VCaP (cell line): ENCODE measurements around the gene HELZ.

Source experiments
- H3K27ac ChIP-seq: fragments of 450-650 bp; 2 replicates; pipeline ENCODE4 v1.5.1; 2017
- TF ChIP-seq, protein P1 (sequence below): fragments of 450-650 bp; conservative IDR thresholded peaks from 2 replicates; pipeline ENCODE4 v1.5.1; 2017; ENCODE audit warnings: mild to moderate bottlenecking, moderate library complexity

Gene HELZ

DNA sequence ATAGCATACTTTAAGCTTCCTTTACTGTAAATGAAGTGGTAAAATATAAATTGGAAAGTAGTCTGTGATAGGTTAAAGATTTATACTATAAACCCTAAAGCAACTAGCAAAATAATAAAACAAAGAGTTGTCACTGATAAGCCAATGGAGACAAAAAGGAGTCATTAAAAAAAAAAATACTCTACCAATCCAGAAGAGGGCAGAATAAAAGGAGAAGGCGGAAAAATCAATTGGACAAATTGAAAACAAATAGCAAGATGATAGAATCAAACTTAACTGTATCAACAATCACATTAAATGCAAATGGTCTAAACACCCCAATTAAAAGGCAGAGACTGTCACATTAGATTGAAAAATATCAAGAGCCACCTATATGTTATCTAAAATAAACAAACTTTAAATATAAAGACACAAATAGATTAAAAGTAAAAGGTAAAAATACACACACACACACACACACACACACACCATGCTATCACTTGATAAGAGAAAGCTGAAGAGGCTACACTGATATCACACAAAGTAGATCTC lies 128.9 kb downstream of the HELZ start:
- TF ChIP-seq, protein P1, sequence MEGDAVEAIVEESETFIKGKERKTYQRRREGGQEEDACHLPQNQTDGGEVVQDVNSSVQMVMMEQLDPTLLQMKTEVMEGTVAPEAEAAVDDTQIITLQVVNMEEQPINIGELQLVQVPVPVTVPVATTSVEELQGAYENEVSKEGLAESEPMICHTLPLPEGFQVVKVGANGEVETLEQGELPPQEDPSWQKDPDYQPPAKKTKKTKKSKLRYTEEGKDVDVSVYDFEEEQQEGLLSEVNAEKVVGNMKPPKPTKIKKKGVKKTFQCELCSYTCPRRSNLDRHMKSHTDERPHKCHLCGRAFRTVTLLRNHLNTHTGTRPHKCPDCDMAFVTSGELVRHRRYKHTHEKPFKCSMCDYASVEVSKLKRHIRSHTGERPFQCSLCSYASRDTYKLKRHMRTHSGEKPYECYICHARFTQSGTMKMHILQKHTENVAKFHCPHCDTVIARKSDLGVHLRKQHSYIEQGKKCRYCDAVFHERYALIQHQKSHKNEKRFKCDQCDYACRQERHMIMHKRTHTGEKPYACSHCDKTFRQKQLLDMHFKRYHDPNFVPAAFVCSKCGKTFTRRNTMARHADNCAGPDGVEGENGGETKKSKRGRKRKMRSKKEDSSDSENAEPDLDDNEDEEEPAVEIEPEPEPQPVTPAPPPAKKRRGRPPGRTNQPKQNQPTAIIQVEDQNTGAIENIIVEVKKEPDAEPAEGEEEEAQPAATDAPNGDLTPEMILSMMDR: no peak
- H3K27ac ChIP-seq: no peak overlapping the region

- TF ChIP-seq, protein P1: no peak
- H3K27ac ChIP-seq: no peak overlapping the region
Measured at GRCh38 chr17:67115401-67115800, 129.6 kb downstream of the HELZ start.

DNA sequence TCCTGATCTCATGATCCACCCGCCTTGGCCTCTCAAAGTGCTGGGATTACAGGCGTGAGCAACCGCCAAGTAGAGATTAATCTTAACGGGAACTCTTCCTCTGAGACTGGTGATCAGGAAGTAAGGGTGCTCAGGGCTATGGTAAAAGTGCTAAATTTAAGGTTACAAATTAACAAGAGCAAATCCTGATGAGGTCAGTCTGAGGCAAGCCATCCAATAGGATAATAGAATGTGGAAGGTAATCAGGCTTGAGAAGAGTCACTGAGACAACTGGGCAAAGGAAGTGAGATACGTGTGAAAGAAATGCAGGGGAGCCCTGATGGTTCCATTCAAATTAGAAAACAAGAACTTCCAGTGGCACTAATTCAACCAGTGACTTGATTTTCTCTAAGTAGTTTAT lies 131.5 kb downstream of the HELZ start:
- H3K27ac ChIP-seq: no peak overlapping the region
- TF ChIP-seq, protein P1: no peak

DNA sequence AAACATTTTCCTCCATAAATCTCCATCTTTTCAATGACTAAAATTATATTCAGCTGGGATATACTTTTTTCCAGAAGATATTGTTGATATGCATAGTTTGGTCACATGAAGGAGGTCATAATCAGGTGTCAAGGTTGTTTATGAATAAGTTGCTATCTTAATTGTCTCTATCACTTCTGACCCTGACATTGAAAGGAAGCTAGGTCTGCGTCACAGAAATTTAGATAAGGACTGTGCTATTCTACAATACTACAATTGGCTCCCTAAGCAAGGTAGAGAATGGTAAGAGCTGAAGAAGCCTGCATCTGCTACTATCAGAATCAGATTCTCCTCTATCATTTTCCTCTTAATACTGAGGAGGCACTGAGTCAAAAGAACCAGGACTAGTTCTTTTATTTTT lies 133.2 kb downstream of the HELZ start:
- TF ChIP-seq, protein P1: no peak

GRCh38 chr17:67111327-67111726 lies 133.7 kb downstream of the HELZ start:
- H3K27ac ChIP-seq: no peak overlapping the region
- TF ChIP-seq, protein P1: no peak

More for the DNA sequence above, 133.2 kb downstream of the HELZ start:
- no peak overlapping the region for H3K27ac ChIP-seq

- H3K27ac ChIP-seq: no peak overlapping the region
- TF ChIP-seq, protein P1: no peak
Measured at GRCh38 chr17:67110619-67111018, 134.4 kb downstream of the HELZ start.

GRCh38 chr17:67109111-67109510 lies 135.9 kb downstream of the HELZ start:
- TF ChIP-seq, protein P1: no peak
- H3K27ac ChIP-seq: no peak overlapping the region
